ENCODE measurements around the gene DEFB121.

The DEFB121 gene

DNA sequence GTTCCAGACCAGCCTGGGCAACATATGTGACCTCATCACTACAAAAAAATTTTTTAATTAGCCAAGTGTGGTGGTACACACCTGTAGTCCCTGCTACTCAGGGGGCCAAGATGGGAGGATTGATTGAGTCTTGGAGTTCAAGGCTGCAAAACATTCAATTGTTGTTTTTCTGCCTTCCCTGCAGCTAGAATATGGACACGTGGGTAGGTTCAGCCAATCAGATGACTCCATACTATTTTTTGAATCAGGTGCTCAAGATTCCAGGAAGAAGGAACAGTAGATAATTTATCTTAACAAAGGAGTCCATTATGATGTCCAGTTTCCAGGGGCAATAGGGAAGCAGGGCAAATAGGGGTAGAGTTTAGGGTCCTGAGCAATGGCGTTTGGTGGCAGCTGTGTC lies 13.2 kb downstream of the DEFB121 start:
- Histone ChIP-seq H4K8ac (ENCODE audit: low read length) (no peak overlapping the region), H3K27ac (ENCODE audit: low read length, poor library complexity, severe bottlenecking) (no peak overlapping the region), H3K36me3 (ENCODE audit: control insufficient read depth in 1 of 2, insufficient read depth in 2 of 2, low read depth in 1 of 2, low read length in 2 of 2) (no peaks in the 10 kb centered on the region), H2BK5ac (ENCODE audit: low read depth, low read length, poor library complexity, severe bottlenecking) (no peak overlapping the region), H3K4me2 (ENCODE audit: low read length, poor library complexity, severe bottlenecking) (no peak overlapping the region), H3K23ac (ENCODE audit: low read length in 2 of 2) (no peak overlapping the region), H3K14ac (ENCODE audit: low read length in 2 of 2) (no peak overlapping the region), H3K79me1 (replicated peaks; ENCODE audit: low read length, poor library complexity, severe bottlenecking) (no peaks in the 10 kb centered on the region), H2BK15ac (ENCODE audit: low read depth, poor library complexity, severe bottlenecking) (no peak overlapping the region), H2AFZ (ENCODE audit: low read depth, low read length) (no peak overlapping the region), H3K4me3 (ENCODE audit: insufficient read depth in 1 of 2, low read depth in 1 of 2, low read length in 2 of 2) (no peak overlapping the region), H3K4me1 (ENCODE audit: control insufficient read depth, insufficient read depth, low read depth, low read length) (no peaks in the 10 kb centered on the region), H3K9ac (ENCODE audit: low read length) (no peak overlapping the region), H3K9me3 (ENCODE audit: control insufficient read depth, low read length) (no peaks in the 10 kb centered on the region), H3K27me3 (ENCODE audit: control insufficient read depth in 1 of 2, insufficient read depth in 1 of 2, low read length in 2 of 2) (no peaks in the 10 kb centered on the region), H3K18ac (ENCODE audit: low read depth in 1 of 2, low read length in 2 of 2) (no peak overlapping the region), H4K91ac (ENCODE audit: low read length) (no peak overlapping the region), H2BK12ac (ENCODE audit: low read length in 2 of 2) (no peak overlapping the region), H2AK5ac (ENCODE audit: low read length, severe bottlenecking) (no peak overlapping the region), H2BK120ac (ENCODE audit: low read depth, low read length) (no peak overlapping the region), H3K4ac (ENCODE audit: low read depth in 1 of 2, low read length in 2 of 2) (no peak overlapping the region)
- WGBS = 39% methylated on average over 2 of the region's 2 CpGs
- DNase-seq = no peak

DNA sequence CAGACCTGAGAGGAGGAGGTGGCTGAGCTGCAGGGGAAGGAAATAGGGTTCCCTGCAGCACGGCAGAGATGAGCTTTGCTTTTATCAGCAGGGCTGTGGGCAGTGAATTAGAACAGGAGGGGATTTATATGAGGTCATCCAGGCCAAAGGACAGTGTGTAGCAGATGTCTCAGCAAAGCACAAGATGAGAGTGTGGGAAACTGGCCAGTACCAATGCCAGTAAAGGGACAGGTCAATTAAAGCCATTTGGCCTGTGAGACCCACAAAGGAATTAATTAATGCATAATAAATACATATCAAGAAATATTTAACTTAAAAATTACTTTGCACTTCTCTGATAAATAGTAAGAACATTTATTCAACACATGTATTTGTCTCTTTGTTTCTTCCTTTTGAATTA lies 15.5 kb downstream of the DEFB121 start, which contains the start of gene DEFB119:
Gene DEFB119 (minus strand): TSS at position 101 of the 400 bp plus-strand sequence. CDS start 107 bp downstream, outside the sequence.
- H3K4me1 ChIP-seq (ENCODE audit: control insufficient read depth, insufficient read depth, low read depth, low read length) = no peaks in the 10 kb centered on the region
- H4K8ac ChIP-seq (ENCODE audit: low read length) = no peak within 1 kb of the TSS
- H3K18ac ChIP-seq (ENCODE audit: low read depth in 1 of 2, low read length in 2 of 2) = no peak within 1 kb of the TSS
- H3K27ac ChIP-seq (ENCODE audit: low read length, poor library complexity, severe bottlenecking) = no peak within 1 kb of the TSS
- H2AK5ac ChIP-seq (ENCODE audit: low read length, severe bottlenecking) = no peak within 1 kb of the TSS
- H3K4ac ChIP-seq (ENCODE audit: low read depth in 1 of 2, low read length in 2 of 2) = no peak within 1 kb of the TSS
- H3K4me2 ChIP-seq (ENCODE audit: low read length, poor library complexity, severe bottlenecking) = no peak within 1 kb of the TSS
- H3K23ac ChIP-seq (ENCODE audit: low read length in 2 of 2) = no peak within 1 kb of the TSS
- H3K79me1 ChIP-seq (replicated peaks; ENCODE audit: low read length, poor library complexity, severe bottlenecking) = no peaks in the 10 kb centered on the region
- no peak for DNase-seq
- no peak within 1 kb of the TSS for H4K91ac ChIP-seq (ENCODE audit: low read length)
- H3K9me3 ChIP-seq (ENCODE audit: control insufficient read depth, low read length) = no peaks in the 10 kb centered on the region
- H2AFZ ChIP-seq (ENCODE audit: low read depth, low read length) = no peak within 1 kb of the TSS
- H2BK120ac ChIP-seq (ENCODE audit: low read depth, low read length) = no peak within 1 kb of the TSS
- H2BK5ac ChIP-seq (ENCODE audit: low read depth, low read length, poor library complexity, severe bottlenecking) = no peak within 1 kb of the TSS
- no peaks in the 10 kb centered on the region for H3K36me3 ChIP-seq (ENCODE audit: control insufficient read depth in 1 of 2, insufficient read depth in 2 of 2, low read depth in 1 of 2, low read length in 2 of 2)
- no peak within 1 kb of the TSS for H2BK12ac ChIP-seq (ENCODE audit: low read length in 2 of 2)
- H3K14ac ChIP-seq (ENCODE audit: low read length in 2 of 2) = no peak within 1 kb of the TSS
- no peak within 1 kb of the TSS for H3K9ac ChIP-seq (ENCODE audit: low read length)
- no peaks in the 10 kb centered on the region for H3K27me3 ChIP-seq (ENCODE audit: control insufficient read depth in 1 of 2, insufficient read depth in 1 of 2, low read length in 2 of 2)
- WGBS = 43% methylated on average over 1 of the region's 1 CpG
- H3K4me3 ChIP-seq (ENCODE audit: insufficient read depth in 1 of 2, low read depth in 1 of 2, low read length in 2 of 2) = no peak within 1 kb of the TSS
- H2BK15ac ChIP-seq (ENCODE audit: low read depth, poor library complexity, severe bottlenecking) = no peak within 1 kb of the TSS

DNA sequence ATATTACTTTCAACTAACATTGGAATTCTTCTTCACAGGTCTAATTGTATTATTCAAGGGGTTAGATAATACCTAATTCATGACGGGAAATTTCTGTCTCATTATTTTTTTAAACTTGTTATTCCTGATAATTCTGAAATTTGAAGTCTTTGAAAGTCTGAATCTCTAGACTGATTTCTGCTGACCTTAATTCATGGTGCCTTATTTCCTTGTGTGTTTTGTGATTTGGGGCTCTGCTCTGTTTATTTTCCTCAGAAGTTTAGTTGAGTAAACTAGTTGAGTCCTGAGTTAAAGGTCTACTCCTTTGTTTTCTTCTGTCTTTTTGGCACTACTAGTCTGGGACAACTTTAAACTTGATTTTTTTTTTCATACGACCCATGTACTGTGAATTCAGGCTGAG lies 31.7 kb downstream of the DEFB121 start:
- no peak overlapping the region for H3K14ac ChIP-seq (ENCODE audit: low read length in 2 of 2)
- no peak overlapping the region for H3K9ac ChIP-seq (ENCODE audit: low read length)
- H2BK15ac ChIP-seq (ENCODE audit: low read depth, poor library complexity, severe bottlenecking) = no peak overlapping the region
- DNase-seq = no peak
- H3K36me3 ChIP-seq (ENCODE audit: control insufficient read depth in 1 of 2, insufficient read depth in 2 of 2, low read depth in 1 of 2, low read length in 2 of 2) = no peaks in the 10 kb centered on the region
- no peak overlapping the region for H3K23ac ChIP-seq (ENCODE audit: low read length in 2 of 2)
- no peaks in the 10 kb centered on the region for H3K9me3 ChIP-seq (ENCODE audit: control insufficient read depth, low read length)
- H2AFZ ChIP-seq (ENCODE audit: low read depth, low read length) = no peak overlapping the region
- no peak overlapping the region for H2AK5ac ChIP-seq (ENCODE audit: low read length, severe bottlenecking)
- H2BK5ac ChIP-seq (ENCODE audit: low read depth, low read length, poor library complexity, severe bottlenecking) = no peak overlapping the region
- H3K27ac ChIP-seq (ENCODE audit: low read length, poor library complexity, severe bottlenecking) = no peak overlapping the region
- H3K27me3 ChIP-seq (ENCODE audit: control insufficient read depth in 1 of 2, insufficient read depth in 1 of 2, low read length in 2 of 2) = no peaks in the 10 kb centered on the region
- H3K4me1 ChIP-seq (ENCODE audit: control insufficient read depth, insufficient read depth, low read depth, low read length) = no peaks in the 10 kb centered on the region
- WGBS = 57% methylated on average over 1 of the region's 2 CpGs
- H3K79me1 ChIP-seq (replicated peaks; ENCODE audit: low read length, poor library complexity, severe bottlenecking) = no peaks in the 10 kb centered on the region
- no peak overlapping the region for H3K4me2 ChIP-seq (ENCODE audit: low read length, poor library complexity, severe bottlenecking)
- no peak overlapping the region for H3K4ac ChIP-seq (ENCODE audit: low read depth in 1 of 2, low read length in 2 of 2)
- no peak overlapping the region for H4K91ac ChIP-seq (ENCODE audit: low read length)
- no peak overlapping the region for H2BK120ac ChIP-seq (ENCODE audit: low read depth, low read length)
- no peak overlapping the region for H2BK12ac ChIP-seq (ENCODE audit: low read length in 2 of 2)
- no peak overlapping the region for H3K4me3 ChIP-seq (ENCODE audit: insufficient read depth in 1 of 2, low read depth in 1 of 2, low read length in 2 of 2)
- H4K8ac ChIP-seq (ENCODE audit: low read length) = no peak overlapping the region
- H3K18ac ChIP-seq (ENCODE audit: low read depth in 1 of 2, low read length in 2 of 2) = no peak overlapping the region

DNA sequence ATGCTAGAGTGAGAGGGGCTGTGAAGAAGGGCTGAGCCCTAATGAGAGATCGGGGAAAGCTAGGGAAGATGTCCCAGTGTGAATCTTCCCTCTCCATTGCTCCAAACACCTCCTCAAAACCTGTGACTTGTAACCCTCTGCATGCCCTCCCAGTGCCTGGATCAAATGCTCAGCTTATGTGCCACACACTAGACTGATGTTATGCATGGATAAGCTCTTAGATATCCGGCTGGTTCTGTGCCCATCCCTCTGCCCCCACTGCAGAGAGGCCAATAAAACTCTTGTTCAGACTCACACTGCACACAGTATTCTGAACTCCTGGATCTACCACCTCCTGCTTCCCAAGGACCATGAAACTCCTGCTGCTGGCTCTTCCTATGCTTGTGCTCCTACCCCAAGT lies 37.7 kb downstream of the DEFB121 start, which contains the start of gene DEFB118:
Gene DEFB118 (plus strand): TSS at position 301 of the 400 bp plus-strand sequence. CDS start 50 bp downstream, at position 351.
- no peaks in the 10 kb centered on the region for H3K9me3 ChIP-seq (ENCODE audit: control insufficient read depth, low read length)
- no peak within 1 kb of the TSS for H2BK15ac ChIP-seq (ENCODE audit: low read depth, poor library complexity, severe bottlenecking)
- H4K8ac ChIP-seq (ENCODE audit: low read length) = no peak within 1 kb of the TSS
- no peak within 1 kb of the TSS for H3K18ac ChIP-seq (ENCODE audit: low read depth in 1 of 2, low read length in 2 of 2)
- H2AK5ac ChIP-seq (ENCODE audit: low read length, severe bottlenecking) = no peak within 1 kb of the TSS
- H3K4me2 ChIP-seq (ENCODE audit: low read length, poor library complexity, severe bottlenecking) = no peak within 1 kb of the TSS
- no peaks in the 10 kb centered on the region for H3K79me1 ChIP-seq (replicated peaks; ENCODE audit: low read length, poor library complexity, severe bottlenecking)
- H3K4me3 ChIP-seq (ENCODE audit: insufficient read depth in 1 of 2, low read depth in 1 of 2, low read length in 2 of 2) = no peak within 1 kb of the TSS
- no peak within 1 kb of the TSS for H2BK12ac ChIP-seq (ENCODE audit: low read length in 2 of 2)
- no peaks in the 10 kb centered on the region for H3K36me3 ChIP-seq (ENCODE audit: control insufficient read depth in 1 of 2, insufficient read depth in 2 of 2, low read depth in 1 of 2, low read length in 2 of 2)
- no peak within 1 kb of the TSS for H2BK5ac ChIP-seq (ENCODE audit: low read depth, low read length, poor library complexity, severe bottlenecking)
- no peak within 1 kb of the TSS for H3K4ac ChIP-seq (ENCODE audit: low read depth in 1 of 2, low read length in 2 of 2)
- no peak within 1 kb of the TSS for H3K14ac ChIP-seq (ENCODE audit: low read length in 2 of 2)
- H2AFZ ChIP-seq (ENCODE audit: low read depth, low read length) = no peak within 1 kb of the TSS
- H3K27me3 ChIP-seq (ENCODE audit: control insufficient read depth in 1 of 2, insufficient read depth in 1 of 2, low read length in 2 of 2) = no peaks in the 10 kb centered on the region
- no peak within 1 kb of the TSS for H4K91ac ChIP-seq (ENCODE audit: low read length)
- H3K4me1 ChIP-seq (ENCODE audit: control insufficient read depth, insufficient read depth, low read depth, low read length) = no peaks in the 10 kb centered on the region
- H3K23ac ChIP-seq (ENCODE audit: low read length in 2 of 2) = no peak within 1 kb of the TSS
- no peak within 1 kb of the TSS for H3K9ac ChIP-seq (ENCODE audit: low read length)
- 52% methylated on average over 2 of the region's 2 CpGs for WGBS
- no peak within 1 kb of the TSS for H3K27ac ChIP-seq (ENCODE audit: low read length, poor library complexity, severe bottlenecking)
- no peak within 1 kb of the TSS for H2BK120ac ChIP-seq (ENCODE audit: low read depth, low read length)
- no peak for DNase-seq
